Measurements from ENCODE around the gene ABCC8. TPM values are rescaled to one million over a fixed set of nuclear protein-coding genes. Genes with fewer than 3 reads are reported as not detected.

ABCC8 gene
- total RNA-seq, 1 experiment from 2014 or later = 2.4 TPM

- no CpG with 5 or more reads among the region's 15 CpGs for WGBS (ENCODE audit: extremely low coverage, insufficient read length, low lambda C conversion rate)
- H3K9me3 Mint-ChIP-seq = peaks cover 0 to 4% of the 10 kb centered on the region in 2 experiments; a peak in 1 of 5 replicates
- H2AFZ ChIP-seq (ENCODE audit: low read length) = no peak overlapping the region
Measured at GRCh38 chr11:17405232-17406005, 71.2 kb downstream of the ABCC8 start.

More at GRCh38 chr11:17405232-17406005, 71.2 kb downstream of the ABCC8 start:
- Histone ChIP-seq H4K91ac (ENCODE audit: insufficient read length, low read depth, low read length) (no peak overlapping the region), H2BK12ac (ENCODE audit: insufficient read length, low read depth, low read length) (no peak overlapping the region), H3K4ac (ENCODE audit: low read depth, low read length) (no peak overlapping the region), H2BK5ac (ENCODE audit: insufficient read length, low read length) (no peak overlapping the region), H3K4me2 (ENCODE audit: insufficient read depth, insufficient read length, low read length) (no peak overlapping the region), H2BK20ac (ENCODE audit: low read depth, low read length, poor library complexity, severe bottlenecking) (no peak overlapping the region), H2BK15ac (ENCODE audit: low read depth, low read length) (no peak overlapping the region), H3K79me1 (ENCODE audit: insufficient read depth, low read depth, low read length, poor library complexity, severe bottlenecking) (no peaks in the 10 kb centered on the region), H4K5ac (ENCODE audit: insufficient read length, low read depth, low read length) (no peak overlapping the region), H3K27me3 (ENCODE audit: insufficient read depth, low read length) (no peaks in the 10 kb centered on the region), H3K9ac (ENCODE audit: extremely low read depth, insufficient read length, low read length) (no peak overlapping the region), H3K23ac (ENCODE audit: insufficient read length, low read depth, low read length) (no peak overlapping the region), H2BK120ac (ENCODE audit: low read depth, low read length, poor library complexity, severe bottlenecking) (no peak overlapping the region), H3K9me3 (ENCODE audit: control insufficient read depth, low read depth, low read length) (no peaks in the 10 kb centered on the region), H3K14ac (ENCODE audit: insufficient read depth, low read length) (no peak overlapping the region), H3K27ac (ENCODE audit: insufficient read length, low read depth, low read length) (no peak overlapping the region), H2AK5ac (ENCODE audit: insufficient read length, low read length) (no peak overlapping the region), H3K56ac (ENCODE audit: insufficient read length, low read depth, low read length) (no peak overlapping the region), H3K18ac (ENCODE audit: insufficient read length, low read depth, low read length) (no peak overlapping the region), H3K23me2 (ENCODE audit: insufficient read length, low read depth, low read length, poor library complexity, severe bottlenecking) (no peaks in the 10 kb centered on the region), H3K4me1 (ENCODE audit: insufficient read depth, low read length) (no peaks in the 10 kb centered on the region), H4K8ac (replicated peaks; ENCODE audit: insufficient read length, low read depth, low read length) (no peak overlapping the region), H3K79me2 (ENCODE audit: insufficient read depth, low read length) (no peaks in the 10 kb centered on the region), H4K20me1 (ENCODE audit: control insufficient read depth, insufficient read depth, insufficient read length) (no peaks in the 10 kb centered on the region), H3T11ph (ENCODE audit: low read length) (no peak overlapping the region)
- Mint-ChIP-seq H3K36me3 (ENCODE audit: insufficient read depth in 1 of 3, low read depth in 3 of 3) (no peaks in the 10 kb centered on the region), H3K4me3 (no peak overlapping the region), H3K27ac (no peak overlapping the region), H3K4me1 (peaks cover 2 to 13% of the 10 kb centered on the region in 2 experiments; a peak in 2 of 4 replicates), H3K27me3 (ENCODE audit: low read depth) (peaks cover 11% of the 10 kb centered on the region)
- TF ChIP-seq CTCF (conservative IDR thresholded peaks at IDR 0.05) = peak; percentile 40; the same call in 2 of the 3 replicates
- DNase-seq = peak; percentile 54

Data from H9 (cell line).